HL-60/S4 treated with retinoic acid at 250 ng/mL for 4 days and 3 days (cell line): ENCODE results near the gene RNF169.
"Not testable (repeated sequence)": the region's sequence is repeated elsewhere in the genome, so short reads cannot be mapped to it uniquely, and the experiment has no call there.

Experiments
- in situ Hi-C: fragments of 300-500 bp; cut with MboI; formaldehyde crosslinking; loops from 2 replicates; pipeline ENCODE4 v1.7.0; 2022; ENCODE audit warnings: low sequenced_read_pairs

Gene RNF169

DNA sequence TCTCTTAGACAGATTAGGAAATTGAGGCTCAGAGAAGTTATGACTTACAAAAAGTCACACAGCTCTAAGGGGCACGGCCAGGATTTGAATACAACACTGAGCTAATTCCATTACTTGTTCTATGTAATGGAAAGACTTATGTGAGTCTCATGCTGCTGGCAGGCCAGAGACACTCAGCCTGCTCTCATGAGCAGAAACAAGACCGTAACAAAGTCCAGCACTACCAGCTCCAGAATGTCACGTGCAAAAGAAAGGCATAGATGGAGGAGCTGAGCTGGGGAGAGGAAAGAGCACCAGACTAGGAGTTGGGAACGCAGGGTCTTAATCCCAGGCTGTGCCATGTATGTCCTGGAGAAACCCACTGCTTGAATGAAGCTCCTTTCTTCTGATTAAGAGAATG, 19.3 kb upstream of the RNF169 start:
- in situ Hi-C loops = no loop called here

DNA sequence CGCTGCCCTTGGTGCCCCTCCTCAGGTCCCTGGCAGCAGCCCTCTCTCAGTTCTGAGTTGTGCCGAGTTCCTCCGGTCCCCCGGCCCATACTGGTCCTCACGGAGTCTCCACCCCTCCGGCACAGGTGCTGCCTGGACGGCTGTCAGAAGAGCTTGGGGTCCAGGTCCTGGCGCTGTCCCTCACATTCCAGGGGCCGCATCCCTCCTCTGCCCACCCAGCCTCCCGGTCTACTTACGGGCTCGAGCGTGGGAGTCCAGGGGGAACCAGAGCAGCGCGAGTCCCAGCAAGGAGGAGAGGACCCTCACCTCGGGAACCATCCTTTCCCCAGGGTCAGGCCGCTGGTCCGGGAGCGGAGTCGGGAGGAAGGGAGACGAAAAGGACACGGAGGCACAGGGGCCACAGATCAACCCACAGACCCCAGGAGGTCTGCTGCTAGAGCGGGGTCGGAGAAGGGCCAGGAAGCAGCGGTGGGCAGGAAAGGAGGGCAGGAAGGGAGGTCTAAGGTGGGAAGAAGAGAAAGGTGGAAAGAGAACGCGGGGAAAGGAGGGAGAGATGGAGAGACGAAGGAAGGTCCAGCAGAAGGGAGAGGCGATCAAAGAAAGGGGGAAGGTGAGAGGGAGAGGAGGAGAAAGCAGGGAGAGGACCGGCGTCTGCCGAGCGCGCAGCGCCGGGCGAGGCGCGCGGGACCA, 17.9 kb upstream of the RNF169 start:
- in situ Hi-C loops = no loop called here

DNA sequence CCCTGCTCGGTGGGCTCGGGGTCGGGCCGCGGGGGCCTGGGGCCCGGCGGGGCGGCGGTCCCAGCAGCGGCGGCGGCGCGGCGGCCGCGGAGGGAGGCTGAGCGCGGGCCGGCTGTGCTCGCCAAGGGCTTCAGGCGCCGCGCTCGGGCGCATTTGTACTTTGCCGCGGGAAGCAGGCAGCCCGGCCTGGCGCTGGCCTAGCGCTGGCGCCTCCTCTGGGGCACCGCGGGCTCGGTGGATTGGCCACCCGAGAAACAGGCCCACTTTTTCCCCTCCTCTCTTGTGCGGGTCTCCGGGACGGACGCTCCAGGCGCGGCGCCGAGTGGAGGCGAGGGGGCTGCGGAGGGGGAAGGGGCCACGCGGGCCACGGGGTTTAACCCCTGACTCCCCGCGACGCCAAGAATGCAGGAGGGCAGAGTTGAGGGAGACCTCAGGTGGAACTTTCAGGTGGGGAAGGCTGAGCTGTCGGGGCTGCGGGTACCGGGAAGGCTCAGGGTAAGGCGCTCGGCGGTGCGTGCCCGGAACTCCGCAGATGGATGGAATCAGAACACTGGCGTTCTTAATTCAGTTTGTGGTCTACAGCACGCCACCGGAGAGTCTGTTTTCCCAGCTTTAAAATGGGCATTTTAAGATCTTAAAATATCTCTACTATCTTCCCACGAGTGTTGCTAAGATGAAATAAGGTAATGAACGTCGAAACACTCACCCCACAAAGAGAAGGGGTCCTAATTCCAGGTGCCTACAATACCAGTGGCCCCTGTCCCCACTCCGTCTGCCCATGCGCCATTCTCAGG, 17.2 kb upstream of the RNF169 start, which contains the start of gene CHRDL2:
Gene CHRDL2 (minus strand): TSS at position 126 of the 794 bp plus-strand sequence. CDS start 538 bp downstream, outside the sequence.
- in situ Hi-C loops = no loop called here

DNA sequence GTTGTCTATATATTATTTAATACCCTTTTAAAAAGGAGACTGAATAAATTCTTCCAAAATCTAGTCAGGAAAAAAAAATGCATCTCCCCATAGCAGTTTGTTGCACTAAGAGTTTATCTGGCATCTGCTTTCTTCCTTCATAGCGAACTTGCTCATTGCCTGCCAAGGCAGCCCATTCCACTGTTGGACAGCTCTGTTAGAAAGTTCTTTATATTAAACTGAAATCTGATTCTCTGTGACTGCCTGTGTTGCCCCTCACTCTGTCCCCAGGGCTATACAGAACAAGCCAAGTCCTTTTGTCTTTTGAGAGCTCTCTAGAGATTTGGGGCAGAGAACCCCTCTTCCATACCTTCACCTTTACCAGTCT, 14.1 kb upstream of the RNF169 start:
- in situ Hi-C loops = no loop called here

DNA sequence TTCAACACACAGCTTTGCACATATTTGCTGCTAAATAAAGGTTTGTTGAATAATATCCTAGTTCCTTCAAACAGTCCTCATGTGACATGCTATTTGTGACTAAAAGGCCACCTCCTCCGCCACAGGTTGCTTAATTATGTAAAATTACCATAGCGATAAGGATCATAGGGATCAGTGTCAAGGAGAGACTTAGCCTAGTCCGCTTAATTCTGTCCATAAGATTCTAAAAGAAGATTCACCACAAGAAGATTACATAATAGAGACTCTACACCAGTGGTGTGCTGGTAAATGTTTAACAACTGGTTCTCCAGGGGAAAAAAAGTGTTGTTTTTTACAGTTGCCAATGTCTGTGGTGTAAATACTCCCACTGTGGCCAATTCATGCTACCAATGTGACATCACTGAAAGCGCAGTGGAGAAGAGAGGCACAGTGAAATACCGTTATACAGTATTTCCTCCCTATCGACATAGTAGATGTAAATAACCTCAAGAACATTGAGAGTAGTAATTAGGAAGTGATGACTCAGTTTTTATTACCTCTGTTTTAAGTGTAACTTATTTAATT, 13.2 kb upstream of the RNF169 start:
- in situ Hi-C loops = no loop called here

DNA sequence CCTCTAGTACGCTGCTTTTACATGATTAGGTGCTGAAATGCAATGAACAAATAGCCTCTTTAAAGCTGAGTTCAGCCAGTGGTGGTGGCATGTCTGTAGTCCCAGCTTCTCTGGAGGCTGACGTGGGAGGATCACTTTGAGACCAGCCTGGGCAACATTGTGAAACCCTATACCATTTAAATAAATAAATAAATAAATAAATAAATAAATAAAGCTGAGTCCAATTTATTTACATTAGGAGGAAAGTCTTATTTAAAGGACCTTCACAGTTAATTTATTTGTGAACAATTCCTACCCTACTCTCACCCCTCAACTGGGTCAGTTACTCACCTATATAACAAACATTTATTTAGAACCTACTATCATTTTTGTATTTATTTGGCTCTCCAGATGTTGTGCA, 12.6 kb upstream of the RNF169 start:
- in situ Hi-C loops = no loop called here

DNA sequence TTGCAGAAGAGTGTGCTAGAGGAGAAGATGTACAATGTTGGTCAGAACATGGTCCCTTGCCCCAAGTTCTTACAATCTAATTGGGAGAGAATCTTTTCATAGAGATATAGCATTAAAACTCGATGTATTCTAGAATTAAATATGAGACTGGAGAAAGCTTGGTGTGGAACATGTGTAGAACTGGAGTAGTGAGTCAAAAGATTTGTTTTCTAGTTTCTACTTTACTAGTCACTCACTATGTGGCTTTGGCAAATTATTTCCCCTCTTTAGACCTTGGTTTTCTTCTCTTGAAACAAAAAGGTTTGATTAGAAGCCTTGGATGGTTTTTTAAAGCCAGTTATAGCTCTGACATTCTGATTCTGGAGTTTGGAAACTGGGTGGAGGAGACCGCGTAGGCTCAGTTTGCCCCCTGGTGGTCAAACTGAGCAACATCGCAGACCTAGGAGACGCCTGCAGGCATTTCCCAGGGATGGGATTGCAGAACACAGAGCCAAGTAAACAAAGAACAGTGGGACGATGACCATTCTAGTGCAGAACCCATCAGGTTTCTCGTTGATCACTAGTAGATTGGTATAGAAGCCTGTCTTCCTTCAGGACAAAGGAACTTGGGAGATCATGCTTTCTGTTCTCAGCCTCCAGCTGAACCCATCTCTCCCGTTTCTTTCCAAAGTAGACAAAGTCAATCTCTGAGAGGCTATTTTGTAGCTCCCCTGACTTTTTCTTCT, 8.9 kb upstream of the RNF169 start:
- in situ Hi-C loops = no loop called here

DNA sequence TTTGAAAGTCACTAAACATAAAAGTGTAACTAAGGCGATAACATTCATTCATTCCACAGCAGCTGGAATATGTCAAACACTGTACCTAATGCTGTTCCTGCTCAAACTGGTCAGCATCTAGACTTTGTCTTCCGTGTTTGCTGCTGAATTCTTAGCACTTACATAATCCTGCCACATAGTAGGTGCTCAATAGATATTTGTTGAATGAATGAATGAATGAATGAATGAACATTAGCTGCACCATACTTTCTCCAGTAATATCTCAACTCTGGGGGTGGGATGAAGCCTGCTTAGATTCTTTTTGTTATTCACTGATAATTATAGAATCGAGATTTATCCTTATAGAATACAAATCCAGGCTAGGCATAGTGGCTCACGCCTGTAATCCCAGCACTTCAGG, 6.6 kb upstream of the RNF169 start:
- in situ Hi-C loops = no loop called here

DNA sequence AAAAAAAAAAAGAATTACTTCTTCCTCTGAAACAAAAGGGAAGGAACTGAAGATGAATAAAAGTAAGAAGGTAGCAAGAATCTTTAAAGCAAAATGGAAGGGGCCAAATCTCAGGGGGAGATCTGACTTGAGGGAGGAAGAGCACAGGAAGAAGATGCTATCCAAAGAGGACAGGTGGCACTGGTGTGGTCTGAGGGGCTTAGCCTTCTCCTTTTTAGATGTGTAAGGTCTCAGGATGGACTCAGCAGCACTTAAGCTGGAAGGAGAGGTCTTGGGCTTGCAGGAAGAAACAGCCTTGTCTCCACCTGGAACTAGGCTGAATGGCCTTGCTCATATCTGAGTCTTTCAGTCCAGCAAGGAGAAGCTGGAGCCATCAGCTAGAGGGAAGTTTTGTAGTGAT, 5.0 kb upstream of the RNF169 start:
- in situ Hi-C loops = no loop called here

DNA sequence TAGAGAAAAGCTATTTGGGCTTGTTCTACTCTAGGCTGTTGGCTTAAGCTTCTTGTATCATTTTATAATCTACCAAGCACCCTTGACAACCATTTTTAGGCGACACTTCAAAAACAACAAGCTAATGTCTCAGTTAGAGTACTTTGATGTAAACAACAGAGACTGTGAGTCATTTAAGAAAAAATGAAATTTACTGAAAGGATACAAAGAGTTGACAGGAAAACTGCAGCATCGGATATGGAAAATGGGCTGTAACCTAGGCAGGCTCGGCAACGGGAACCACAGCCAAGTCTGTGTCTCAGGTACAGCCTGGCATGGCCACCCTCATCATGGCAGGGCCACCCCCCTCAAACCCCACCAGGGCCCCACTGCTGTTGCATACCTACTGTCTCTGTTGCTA, 4.4 kb upstream of the RNF169 start:
- in situ Hi-C loops = no loop called here

DNA sequence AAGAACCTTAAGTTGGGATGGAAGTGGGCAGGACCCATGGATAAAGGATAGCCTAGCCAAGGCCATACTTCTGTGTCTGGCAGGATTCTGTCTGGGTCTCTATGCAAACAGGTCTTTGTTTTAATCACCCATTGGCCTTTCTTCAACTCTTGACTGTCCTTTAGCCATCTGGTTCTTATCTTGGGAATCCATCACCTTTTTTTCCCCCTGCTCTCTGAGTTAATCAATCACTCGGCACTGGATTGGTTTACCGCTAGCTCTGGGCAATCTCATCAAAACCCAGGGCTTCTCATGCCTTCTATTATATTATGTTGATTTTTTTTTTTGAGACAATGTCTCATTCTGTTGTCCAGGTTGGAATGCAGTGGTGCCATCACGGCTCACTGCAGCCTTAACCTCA, 1.8 kb upstream of the RNF169 start:
- in situ Hi-C loops = no loop called here

DNA sequence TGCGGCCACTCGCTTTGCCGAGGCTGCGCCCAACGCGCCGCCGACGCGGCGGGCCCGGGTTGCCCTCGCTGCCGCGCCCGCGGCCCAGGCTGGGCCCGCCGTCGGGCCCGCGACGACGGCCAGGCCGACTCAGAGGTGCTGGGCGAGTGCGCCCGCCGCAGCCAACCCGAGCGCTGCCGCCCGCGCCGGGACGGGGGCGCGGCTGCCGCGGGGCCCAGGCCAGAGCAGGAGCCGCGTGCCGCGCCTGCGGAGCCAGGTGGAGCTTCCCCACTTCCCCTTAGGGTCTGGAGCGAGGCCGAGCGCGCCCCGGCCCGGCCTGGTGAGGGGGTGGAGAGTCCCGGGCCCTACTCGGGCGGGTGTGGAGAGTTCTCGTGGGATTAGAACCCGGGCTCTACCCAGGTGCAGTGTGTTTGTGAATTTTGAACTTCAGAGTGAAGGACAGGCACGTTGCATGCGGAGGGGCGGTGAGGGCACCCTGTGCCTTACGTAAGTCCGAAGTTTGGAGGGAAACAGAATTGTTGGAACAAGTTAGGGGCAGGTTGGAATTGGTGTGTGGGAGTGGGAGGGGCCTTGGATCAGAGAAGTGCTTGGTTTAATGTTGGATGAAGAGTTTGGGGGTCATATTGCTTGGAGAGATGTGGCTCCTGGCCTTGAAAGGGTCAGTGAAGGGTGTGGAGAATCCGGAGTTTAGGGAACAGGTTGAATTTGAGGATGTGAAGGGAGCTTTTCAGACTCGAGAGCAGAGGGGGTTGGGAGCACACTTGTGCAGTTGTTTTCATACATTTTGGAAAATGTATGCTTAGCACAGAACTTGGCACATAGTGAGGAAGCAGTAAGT, 697 bp downstream of the RNF169 start:
- in situ Hi-C loops = no loop called here

DNA sequence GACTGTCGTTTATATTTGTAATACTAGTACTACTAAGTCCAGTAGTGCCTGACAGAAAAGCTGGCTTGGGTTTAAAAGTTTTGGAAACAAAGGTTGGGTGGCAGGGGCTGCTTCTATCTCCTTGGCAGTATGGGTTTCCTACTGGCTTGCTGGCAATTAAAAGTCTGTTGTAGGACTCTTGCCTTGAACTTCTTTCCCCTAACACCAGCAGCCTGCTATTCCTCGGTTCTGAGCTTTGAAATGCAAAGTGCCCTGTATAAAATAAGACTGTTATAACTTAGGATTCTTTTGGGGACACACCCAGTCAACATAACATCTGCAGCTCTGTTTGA, 1.3 kb downstream of the RNF169 start:
- in situ Hi-C loops = no loop called here

DNA sequence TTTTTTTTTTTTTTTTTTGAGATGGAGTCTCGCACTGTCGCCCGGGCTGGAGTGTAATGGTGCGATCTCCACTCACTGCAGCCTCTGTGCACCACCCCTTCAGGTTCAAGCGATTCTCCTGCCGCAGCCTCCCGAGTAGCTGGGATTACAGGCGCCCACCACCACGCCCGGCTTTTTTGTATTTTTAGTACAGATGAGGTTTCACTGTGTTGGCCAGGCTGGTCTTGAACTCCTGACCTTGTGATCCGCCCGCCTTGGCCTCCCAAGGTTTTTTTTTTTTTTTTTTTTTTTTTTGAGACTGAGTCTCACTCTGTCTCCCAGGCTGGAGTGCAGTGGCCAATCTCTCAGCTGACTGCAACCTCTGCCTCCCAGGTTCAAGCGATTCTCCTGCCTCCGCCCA, 1.9 kb downstream of the RNF169 start:
- in situ Hi-C loops = not testable (repeated sequence)

DNA sequence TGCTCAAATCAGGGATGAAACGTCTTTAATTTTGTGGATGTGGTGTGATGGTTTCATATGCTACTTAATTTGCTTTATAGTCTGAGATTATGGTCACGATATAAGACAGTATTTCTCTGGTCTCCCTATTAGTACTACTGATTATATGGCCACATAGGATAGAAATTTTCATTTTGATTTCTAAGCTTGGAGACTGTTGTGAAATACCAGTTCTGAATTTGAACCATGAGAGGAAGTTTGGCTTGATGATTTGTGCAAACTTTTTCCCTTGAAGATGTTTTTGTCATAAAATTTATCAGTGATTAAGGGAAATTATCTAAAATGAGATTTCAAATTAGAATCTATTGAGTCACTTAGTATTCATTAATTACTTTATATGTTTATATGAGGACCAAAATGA, 2.7 kb downstream of the RNF169 start:
- in situ Hi-C loops = no loop called here

DNA sequence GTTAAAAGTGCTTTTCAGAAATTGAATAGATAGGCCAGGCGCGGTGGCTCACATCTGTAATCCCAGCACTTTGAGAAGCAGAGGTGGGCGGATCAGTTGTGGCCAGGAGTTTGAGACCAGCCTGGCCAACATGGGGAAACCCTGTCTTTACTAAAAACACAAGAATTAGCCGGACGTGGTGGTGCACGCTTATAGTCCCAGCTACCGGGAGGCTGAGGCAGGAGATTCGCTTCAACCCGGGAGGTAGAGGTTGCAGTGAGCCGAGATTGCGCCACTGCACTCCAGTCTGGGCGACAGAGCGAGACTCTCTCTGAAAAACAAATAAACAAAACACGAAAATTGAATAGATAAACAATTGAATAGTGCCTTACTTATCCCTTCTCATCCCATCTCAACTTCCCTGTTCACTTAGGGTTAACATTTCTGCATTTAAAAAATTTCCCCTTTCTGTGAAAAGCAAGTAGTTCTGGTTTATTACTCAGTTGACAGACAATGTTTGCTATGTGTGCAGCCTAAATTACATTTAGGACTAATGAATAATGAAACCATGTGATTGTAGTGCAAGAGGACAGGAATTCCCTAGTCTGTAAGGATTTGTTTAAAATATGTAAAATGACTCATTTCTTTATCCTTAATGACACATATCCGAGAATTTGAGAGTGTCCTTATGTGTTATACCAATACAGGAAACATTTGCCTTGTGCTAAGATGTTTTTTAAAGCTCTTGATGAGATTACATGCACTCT, 6.0 kb downstream of the RNF169 start:
- in situ Hi-C loops = no loop called here

DNA sequence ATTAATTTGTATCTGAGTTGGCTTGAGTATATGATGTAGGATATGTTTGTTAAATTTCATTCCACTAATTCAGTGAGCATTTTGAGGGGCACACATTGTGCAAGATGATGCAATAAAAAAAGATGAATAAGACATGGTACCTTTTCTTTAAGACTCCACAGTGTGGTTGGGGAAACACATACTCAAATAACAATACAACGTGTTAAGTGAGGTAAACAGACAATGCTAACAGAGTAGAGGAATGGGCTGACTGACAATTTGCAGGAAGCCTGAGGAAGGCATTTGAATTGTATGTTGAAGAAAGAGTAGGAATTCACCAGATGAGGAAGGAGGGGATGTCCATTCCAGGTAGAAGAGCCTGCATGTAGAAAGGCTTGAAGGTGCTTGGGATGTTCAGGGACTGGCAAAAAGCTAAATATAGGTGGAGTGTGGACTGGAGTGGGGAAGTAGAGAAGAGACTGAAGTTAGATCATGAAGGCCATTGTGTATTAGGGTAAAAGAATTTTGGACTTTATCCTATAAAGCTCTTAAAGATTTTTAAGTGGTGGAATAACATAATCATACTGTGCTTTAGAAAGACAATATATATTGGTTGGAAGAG, 6.8 kb downstream of the RNF169 start:
- in situ Hi-C loops = no loop called here

DNA sequence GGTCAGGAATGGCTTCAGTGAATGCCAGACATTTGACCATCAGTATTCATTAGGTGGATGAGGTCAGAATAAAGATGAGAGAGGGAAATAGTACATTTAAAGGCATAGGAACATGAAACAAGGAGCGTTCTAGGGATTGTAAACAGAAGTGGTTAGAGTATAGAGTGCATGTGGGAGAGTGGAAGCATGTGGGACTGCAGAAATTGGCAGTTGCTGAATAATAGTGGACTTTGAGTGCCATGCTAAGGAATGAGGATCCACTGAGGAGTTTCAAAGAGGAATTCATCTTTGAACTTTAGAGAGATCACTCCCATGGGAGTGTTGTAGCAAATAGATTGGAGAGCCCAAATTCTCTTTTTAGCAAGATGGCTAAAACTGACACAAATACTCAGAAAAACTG, 7.9 kb downstream of the RNF169 start:
- in situ Hi-C loops = no loop called here

DNA sequence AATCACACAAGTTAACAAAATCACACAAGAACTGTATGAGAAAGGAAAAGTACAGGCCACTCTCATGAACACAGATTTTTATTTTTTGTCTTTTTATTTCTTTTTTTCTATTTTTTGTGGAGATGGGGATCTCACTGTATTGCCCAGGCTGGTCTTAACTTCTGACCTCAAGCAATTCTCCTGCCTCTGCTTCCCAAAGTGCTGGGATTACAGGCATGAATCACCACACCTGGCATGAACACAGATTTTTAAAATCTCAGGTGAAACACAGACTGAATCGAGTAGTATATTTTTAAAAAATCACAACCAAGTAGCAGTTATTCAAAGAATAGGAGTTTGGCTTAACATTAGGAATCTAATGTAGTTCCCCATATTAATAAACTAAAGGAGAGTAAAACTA, 18.3 kb downstream of the RNF169 start:
- in situ Hi-C loops = no loop called here

DNA sequence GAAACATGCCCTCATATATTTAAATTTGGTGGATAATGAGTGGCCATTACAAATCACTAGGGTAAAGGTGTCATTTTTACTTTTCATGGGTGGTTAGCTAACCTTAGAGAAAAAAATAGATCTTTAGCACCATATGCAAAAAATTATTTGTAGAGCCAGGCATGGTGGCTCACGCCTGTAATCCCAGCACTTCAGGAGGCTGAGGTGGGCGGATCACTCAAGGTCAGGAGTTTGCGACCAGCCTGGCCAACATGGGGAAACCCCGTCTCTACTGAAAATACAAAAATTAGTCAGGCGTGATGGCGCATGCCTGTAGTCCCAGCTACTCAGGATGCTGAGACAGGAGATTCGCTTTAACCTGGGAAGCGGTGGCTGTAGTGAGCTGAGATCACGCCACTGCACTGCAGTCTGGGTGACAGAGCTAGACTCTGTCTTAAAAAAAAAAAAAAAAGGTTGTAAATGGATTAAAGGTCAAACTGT, 19.6 kb downstream of the RNF169 start:
- in situ Hi-C loops = not testable (repeated sequence)
